Mesendoderm (in vitro differentiated cells): Measurements from ENCODE around the gene CLEC14A.
A peak's percentile ranks its signal among the peaks of the same experiment; 100 is the strongest.

Source experiments
- DNase-seq: peaks from one replicate; pipeline ENCODE4 v3.0.0; 2013
- H2AK5ac ChIP-seq: 2 replicates; pipeline ENCODE4 v1.6.1; 2013; ENCODE audit warnings: low read length, inconsistent platforms
- H2BK120ac ChIP-seq: 2 replicates; pipeline ENCODE4 v1.6.1; 2013; ENCODE audit warnings: low read depth, mild to moderate bottlenecking, low read length, moderate library complexity, mixed read lengths
- H2BK15ac ChIP-seq: replicated peaks from 2 replicates; pipeline ENCODE4 v1.6.1; 2013; ENCODE audit warnings: low read depth, mild to moderate bottlenecking, moderate library complexity
- H2BK5ac ChIP-seq: 2 replicates; pipeline ENCODE4 v1.6.1; 2013; ENCODE audit warnings: low read length, inconsistent platforms
- H3K18ac ChIP-seq: 2 replicates; pipeline ENCODE4 v1.6.1; 2013; ENCODE audit warnings: mild to moderate bottlenecking, low read length, mixed read lengths
- H3K23ac ChIP-seq: one replicate; pipeline ENCODE4 v1.6.1; 2013; ENCODE audit warnings: low read length
- H3K27ac ChIP-seq: 2 replicates; pipeline ENCODE4 v1.5.1; 2013; ENCODE audit warnings: low read depth, mild to moderate bottlenecking, inconsistent platforms, low read length, moderate library complexity
- H3K27me3 ChIP-seq: 2 replicates; pipeline ENCODE4 v1.6.1; 2013; ENCODE audit warnings: low read length, control low read depth, mild to moderate bottlenecking, inconsistent platforms; ENCODE audit not compliant: insufficient read depth, poor library complexity
- H3K36me3 ChIP-seq: 2 replicates; pipeline ENCODE4 v1.6.1; 2013; ENCODE audit warnings: low read length, inconsistent platforms; ENCODE audit not compliant: control insufficient read depth, insufficient read depth
- H3K4ac ChIP-seq: one replicate; pipeline ENCODE4 v1.6.1; 2013; ENCODE audit warnings: low read depth, mild to moderate bottlenecking, low read length, moderate library complexity
- H3K4me1 ChIP-seq: 2 replicates; pipeline ENCODE4 v1.6.1; 2013; ENCODE audit warnings: low read depth, low read length, inconsistent platforms; ENCODE audit not compliant: control insufficient read depth
- H3K4me2 ChIP-seq: 2 replicates; pipeline ENCODE4 v1.6.1; 2013; ENCODE audit warnings: low read length
- H3K4me3 ChIP-seq: 2 replicates; pipeline ENCODE4 v1.5.1; 2013; ENCODE audit warnings: mild to moderate bottlenecking, low read length
- H3K56ac ChIP-seq: one replicate; pipeline ENCODE4 v1.6.1; 2013; ENCODE audit warnings: low read length
- H3K79me1 ChIP-seq: 2 replicates; pipeline ENCODE4 v1.6.1; 2013; ENCODE audit warnings: low read length, inconsistent platforms
- H3K79me2 ChIP-seq: 2 replicates; pipeline ENCODE4 v1.6.1; 2013; ENCODE audit warnings: mild to moderate bottlenecking, low read length; ENCODE audit not compliant: control insufficient read depth, insufficient read depth
- H3K9ac ChIP-seq: 2 replicates; pipeline ENCODE4 v1.6.1; 2013; ENCODE audit warnings: low read length, inconsistent platforms
- H4K5ac ChIP-seq: one replicate; pipeline ENCODE4 v1.6.1; 2013; ENCODE audit warnings: low read length
- H4K8ac ChIP-seq: one replicate; pipeline ENCODE4 v1.6.1; 2013; ENCODE audit warnings: low read depth, mild to moderate bottlenecking, control low read depth, low read length, moderate library complexity
- WGBS: extraction: QIAGEN DNeasy Blood & Tissue Kit; methylation state at CpG from one replicate; pipeline ENCODE4 v1.1.7; 2013; ENCODE audit warnings: low lambda C conversion rate, missing lambda C conversion rate; ENCODE audit not compliant: insufficient coverage; ENCODE audit errors: extremely low coverage; 5-methylcytosine and 5-hydroxymethylcytosine counted together

The CLEC14A gene

GRCh38 chr14:38254571-38255407 lies 1.1 kb downstream of the CLEC14A start:
- Histone ChIP-seq H3K79me1 (no peaks in the 10 kb centered on the region), H3K9ac (peak overlapping the region; percentile 41), H2BK120ac (no peak overlapping the region), H4K5ac (no peak overlapping the region), H3K79me2 (no peaks in the 10 kb centered on the region), H3K56ac (peak overlapping the region; percentile 83), H3K4ac (no peak overlapping the region), H2BK15ac (no peak overlapping the region), H3K36me3 (no peaks in the 10 kb centered on the region), H3K4me2 (peak overlapping the region; percentile 38), H3K23ac (peak overlapping the region; percentile 92), H3K4me3 (peak overlapping the region; percentile 19), H3K4me1 (peaks cover 4% of the 10 kb centered on the region), H3K27me3 (peaks cover 15% of the 10 kb centered on the region), H3K27ac (no peak overlapping the region), H2BK5ac (no peak overlapping the region), H4K8ac (no peak overlapping the region), H2AK5ac (no peak overlapping the region), H3K18ac (no peak overlapping the region)
- WGBS, result no CpG with 5 or more reads among the region's 44 CpGs
- DNase-seq, result peak; percentile 67

DNA sequence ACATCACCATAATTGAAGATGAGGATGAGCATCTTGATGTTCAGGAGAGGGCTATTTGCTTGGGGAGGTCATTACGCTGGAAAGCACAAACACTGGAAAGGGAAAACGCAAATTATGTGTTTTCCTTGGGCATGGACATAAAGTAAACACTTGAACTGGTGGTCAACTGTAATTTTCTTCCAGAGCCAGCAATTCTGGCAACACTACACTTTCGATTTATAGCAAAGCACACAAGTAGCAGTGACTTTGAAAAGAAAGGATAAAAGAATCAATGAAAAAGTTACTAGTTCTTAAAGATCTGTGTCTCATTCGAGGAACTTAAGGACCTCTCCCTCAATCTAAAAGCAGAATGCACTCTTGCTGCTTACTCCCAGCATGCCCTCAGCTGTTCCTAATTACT lies 2.2 kb downstream of the CLEC14A start:
- H4K8ac ChIP-seq, result no peak overlapping the region
- no peaks in the 10 kb centered on the region for H3K79me1 ChIP-seq
- H3K4me1 ChIP-seq, result peaks cover 4% of the 10 kb centered on the region
- no peak for DNase-seq
- no peak overlapping the region for H3K23ac ChIP-seq
- no peak overlapping the region for H3K18ac ChIP-seq
- H4K5ac ChIP-seq, result no peak overlapping the region
- no peak overlapping the region for H3K4me2 ChIP-seq
- H2BK120ac ChIP-seq, result no peak overlapping the region
- H3K79me2 ChIP-seq, result no peaks in the 10 kb centered on the region
- no peak overlapping the region for H3K4ac ChIP-seq
- no peak overlapping the region for H3K56ac ChIP-seq
- no peak overlapping the region for H2BK5ac ChIP-seq
- H2BK15ac ChIP-seq, result no peak overlapping the region
- H3K9ac ChIP-seq, result no peak overlapping the region
- no peak overlapping the region for H2AK5ac ChIP-seq
- no peak overlapping the region for H3K27ac ChIP-seq
- WGBS, result no CpG with 5 or more reads among the region's 4 CpGs
- peaks cover 15% of the 10 kb centered on the region for H3K27me3 ChIP-seq
- H3K4me3 ChIP-seq, result no peak overlapping the region
- H3K36me3 ChIP-seq, result no peaks in the 10 kb centered on the region

GRCh38 chr14:38252066-38252710 lies 3.7 kb downstream of the CLEC14A start:
- Histone ChIP-seq H3K9ac (no peak overlapping the region), H2BK120ac (no peak overlapping the region), H3K4me3 (no peak overlapping the region), H3K36me3 (no peaks in the 10 kb centered on the region), H2BK15ac (no peak overlapping the region), H3K18ac (no peak overlapping the region), H3K4me1 (peaks cover 4% of the 10 kb centered on the region), H2BK5ac (no peak overlapping the region), H4K5ac (no peak overlapping the region), H3K56ac (no peak overlapping the region), H3K4me2 (no peak overlapping the region), H2AK5ac (no peak overlapping the region), H4K8ac (no peak overlapping the region), H3K79me2 (no peaks in the 10 kb centered on the region), H3K27me3 (peaks cover 15% of the 10 kb centered on the region), H3K4ac (no peak overlapping the region), H3K79me1 (no peaks in the 10 kb centered on the region), H3K27ac (no peak overlapping the region), H3K23ac (no peak overlapping the region)
- no CpG with 5 or more reads among the region's 4 CpGs for WGBS
- DNase-seq, result no peak

- Histone ChIP-seq H3K23ac (no peak overlapping the region), H3K4ac (no peak overlapping the region), H2BK15ac (no peak overlapping the region), H3K4me2 (no peak overlapping the region), H3K79me1 (no peaks in the 10 kb centered on the region), H3K4me1 (peaks cover 4% of the 10 kb centered on the region), H2AK5ac (no peak overlapping the region), H3K18ac (no peak overlapping the region), H3K56ac (no peak overlapping the region), H3K4me3 (no peak overlapping the region), H2BK5ac (no peak overlapping the region), H4K5ac (no peak overlapping the region), H3K79me2 (no peaks in the 10 kb centered on the region), H4K8ac (no peak overlapping the region), H3K27me3 (peaks cover 15% of the 10 kb centered on the region), H3K36me3 (no peaks in the 10 kb centered on the region), H3K9ac (no peak overlapping the region), H2BK120ac (no peak overlapping the region), H3K27ac (no peak overlapping the region)
- DNase-seq, result no peak
Observed at GRCh38 chr14:38250331-38250730, 5.6 kb downstream of the CLEC14A start.

DNA sequence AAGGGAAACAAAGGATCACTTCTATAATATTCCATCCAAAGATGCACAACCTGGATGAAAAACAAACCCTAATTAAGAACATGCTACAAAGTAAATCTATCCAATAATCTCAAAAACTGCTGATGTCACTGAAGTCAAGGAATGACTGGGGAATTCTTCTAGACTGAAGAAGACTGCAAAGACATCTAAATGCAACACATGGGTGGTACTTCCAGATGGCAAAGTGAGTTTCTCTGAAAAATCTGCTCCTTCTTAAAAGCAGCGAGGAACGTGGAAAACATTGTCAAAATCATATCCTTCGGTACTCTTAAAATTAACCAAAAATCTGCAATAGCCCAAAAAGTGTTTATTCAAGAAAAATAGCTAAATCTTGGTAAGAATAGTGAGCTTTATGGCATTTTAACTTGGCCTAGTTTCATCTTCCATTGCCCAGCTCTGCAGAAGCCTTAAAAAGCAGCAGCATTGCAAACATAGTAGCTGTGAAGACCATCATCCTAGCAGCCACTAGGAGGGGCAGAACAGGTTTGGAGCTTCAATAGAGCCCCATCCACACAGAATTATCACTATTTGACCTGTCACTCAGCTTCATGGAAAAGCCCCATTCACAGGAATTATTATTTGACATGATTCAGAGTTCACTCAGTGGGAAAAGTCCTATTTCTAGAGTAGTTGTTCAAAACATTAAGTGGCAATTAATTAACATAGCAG lies 7.4 kb downstream of the CLEC14A start:
- Histone ChIP-seq H3K79me2 (no peaks in the 10 kb centered on the region), H4K5ac (no peak overlapping the region), H3K27ac (no peak overlapping the region), H3K18ac (no peak overlapping the region), H3K4me1 (no peaks in the 10 kb centered on the region), H2AK5ac (no peak overlapping the region), H3K9ac (no peak overlapping the region), H3K4me3 (no peak overlapping the region), H2BK5ac (no peak overlapping the region), H3K79me1 (no peaks in the 10 kb centered on the region), H4K8ac (no peak overlapping the region), H3K27me3 (peaks cover under 1% of the 10 kb centered on the region), H2BK15ac (no peak overlapping the region), H3K56ac (no peak overlapping the region), H3K23ac (no peak overlapping the region), H3K36me3 (no peaks in the 10 kb centered on the region), H2BK120ac (no peak overlapping the region), H3K4ac (no peak overlapping the region), H3K4me2 (no peak overlapping the region)
- WGBS, result no CpG with 5 or more reads among the region's 3 CpGs
- peak; percentile 45 for DNase-seq
